Measurements from ENCODE around the gene DLG3.

- TF ChIP-seq CTCF (IDR thresholded peaks at IDR 0.05) (no peak), POLR2A (IDR thresholded peaks at IDR 0.05; ENCODE audit: low read length) (no peak), EP300 (IDR thresholded peaks at IDR 0.05) (no peak), BHLHE40 (IDR thresholded peaks at IDR 0.05; ENCODE audit: low read depth, low read length) (no peak), JUN (IDR thresholded peaks at IDR 0.05) (no peak), SMC3 (IDR thresholded peaks at IDR 0.05) (no peak), KDM5A (IDR thresholded peaks at IDR 0.05) (no peak), HEYL (CRISPR knock-in tag; IDR thresholded peaks at IDR 0.05) (no peak), RAD21 (conservative IDR thresholded peaks at IDR 0.05 in 1 of 2, IDR thresholded peaks at IDR 0.05 in 1 of 2) (no peak)
Measured at GRCh38 chrX:70482300-70482699, 37.7 kb downstream of the DLG3 start.
